SK-N-SH treated with all-trans-retinoic acid at 6 μM for 48 hours (cell line): ENCODE measurements around the gene TLR2.
A peak's percentile ranks its signal among the peaks of the same experiment; 100 is the strongest.

Source experiments
- ATAC-seq: fragments of 200-7000 bp; cut with Tn5 transposase; 3 replicates; pipeline ENCODE4 v1.9.1; 2020; ENCODE audit warnings: mild to moderate bottlenecking, moderate library complexity
- ARNTL ChIP-seq: fragments of 450-650 bp; formaldehyde crosslinking; IDR thresholded peaks from 2 replicates; pipeline ENCODE4 v1.5.0; 2020; ENCODE audit warnings: low read depth, mild to moderate bottlenecking, moderate library complexity, borderline replicate concordance
- BACH2 ChIP-seq: fragments of 250-450 bp; sonication (Bioruptor Pico); IDR thresholded peaks from 2 replicates; pipeline ENCODE4 v1.9.0; 2021; ENCODE audit warnings: mild to moderate bottlenecking, borderline replicate concordance
- CREB5 ChIP-seq: fragments of 250-450 bp; sonication (Bioruptor Pico); IDR thresholded peaks from 2 replicates; pipeline ENCODE4 v1.5.1; 2020; ENCODE audit warnings: low read depth, mild to moderate bottlenecking, moderate library complexity
- CSDC2 ChIP-seq: fragments of 250-450 bp; sonication (Bioruptor Pico); IDR thresholded peaks from 2 replicates; pipeline ENCODE4 v1.5.0; 2020; ENCODE audit warnings: mild to moderate bottlenecking, moderate library complexity
- CSRNP3 ChIP-seq: fragments of 250-450 bp; sonication (Bioruptor Pico); IDR thresholded peaks from 2 replicates; pipeline ENCODE4 v1.5.1; 2021; ENCODE audit warnings: mild to moderate bottlenecking, moderate library complexity
- ESRRG ChIP-seq: fragments of 250-450 bp; sonication (Bioruptor Pico); IDR thresholded peaks from 2 replicates; pipeline ENCODE4 v1.6.1; 2021; ENCODE audit warnings: mild to moderate bottlenecking
- ISL1 ChIP-seq: fragments of 250-450 bp; sonication (Bioruptor Pico); IDR thresholded peaks from 2 replicates; pipeline ENCODE4 v2.1.2; 2022; ENCODE audit warnings: mild to moderate bottlenecking, moderate library complexity
- OSR1 ChIP-seq: fragments of 250-450 bp; sonication (Bioruptor Pico); IDR thresholded peaks from 2 replicates; pipeline ENCODE4 v1.8.0; 2022; ENCODE audit warnings: moderate library complexity, mild to moderate bottlenecking, inconsistent platforms
- PATZ1 ChIP-seq: fragments of 250-450 bp; sonication (Bioruptor Pico); IDR thresholded peaks from 2 replicates; pipeline ENCODE4 v1.8.0; 2020; ENCODE audit warnings: mild to moderate bottlenecking, moderate library complexity, borderline replicate concordance
- POU6F1 ChIP-seq: fragments of 250-450 bp; sonication (Bioruptor Pico); IDR thresholded peaks from 2 replicates; pipeline ENCODE4 v1.8.0; 2021; ENCODE audit warnings: low read depth, mild to moderate bottlenecking, moderate library complexity, borderline replicate concordance
- PPARA ChIP-seq: fragments of 250-450 bp; sonication (Bioruptor Pico); IDR thresholded peaks from 2 replicates; pipeline ENCODE4 v1.5.0; 2020; ENCODE audit warnings: mild to moderate bottlenecking, borderline replicate concordance
- RARB ChIP-seq: fragments of 250-450 bp; sonication (Bioruptor Pico); IDR thresholded peaks from 2 replicates; pipeline ENCODE4 v1.8.0; 2021; ENCODE audit warnings: mild to moderate bottlenecking, moderate library complexity
- TSHZ2 ChIP-seq: fragments of 250-450 bp; sonication (Bioruptor Pico); IDR thresholded peaks from 2 replicates; pipeline ENCODE4 v1.5.0; 2020; ENCODE audit warnings: mild to moderate bottlenecking, moderate library complexity
- ZC3H10 ChIP-seq: fragments of 250-450 bp; sonication (Bioruptor Pico); IDR thresholded peaks from 2 replicates; pipeline ENCODE4 v1.5.1; 2021; ENCODE audit warnings: mild to moderate bottlenecking, moderate library complexity
- ZFP3 ChIP-seq: fragments of 250-450 bp; sonication (Bioruptor Pico); IDR thresholded peaks from 2 replicates; pipeline ENCODE4 v1.5.0; 2020; ENCODE audit warnings: mild to moderate bottlenecking, moderate library complexity
- ZFP30 ChIP-seq: fragments of 450-650 bp; formaldehyde crosslinking; IDR thresholded peaks from 2 replicates; pipeline ENCODE4 v1.5.0; 2022; ENCODE audit warnings: mild to moderate bottlenecking, moderate library complexity

The TLR2 gene

GRCh38 chr4:153706519-153706918, 22.4 kb downstream of the TLR2 start:
- ATAC-seq: no peak
- TF ChIP-seq CSDC2 (CRISPR knock-in tag) (no peak), PATZ1 (CRISPR knock-in tag) (no peak), POU6F1 (CRISPR knock-in tag) (no peak), RARB (CRISPR knock-in tag) (no peak), PPARA (CRISPR knock-in tag) (no peak), ARNTL (CRISPR knock-in tag) (no peak), ZFP3 (CRISPR knock-in tag) (no peak), ZC3H10 (CRISPR knock-in tag) (no peak), ISL1 (no peak), CSRNP3 (CRISPR knock-in tag) (no peak), TSHZ2 (CRISPR knock-in tag) (no peak), CREB5 (CRISPR knock-in tag) (no peak), OSR1 (CRISPR knock-in tag) (no peak), ESRRG (CRISPR knock-in tag) (no peak), BACH2 (CRISPR knock-in tag) (no peak), ZFP30 (no peak)

GRCh38 chr4:153710681-153711080, 26.6 kb downstream of the TLR2 start:
- no peak for TF ChIP-seq CSRNP3 (CRISPR knock-in tag)
- ATAC-seq: no peak

GRCh38 chr4:153713866-153714646, 30.0 kb downstream of the TLR2 start:
- ATAC-seq: peak; percentile 85

More at GRCh38 chr4:153713866-153714646, 30.0 kb downstream of the TLR2 start:
- TF ChIP-seq ISL1: peak; percentile 69
- no peak for TF ChIP-seq CSRNP3 (CRISPR knock-in tag)
- TF ChIP-seq, all 23 proteins: peak for 1
